Thymus (tissue), 11 donors: ENCODE measurements around the gene PUM2. TPM values are rescaled to one million over a fixed set of nuclear protein-coding genes. Genes with fewer than 3 reads are reported as not detected.
"Not testable (repeated sequence)": the region's sequence is repeated elsewhere in the genome, so short reads cannot be mapped to it uniquely, and the experiment has no call there.

Experiments used
- DNase-seq, 9 donors: peaks; one replicate each; pipeline ENCODE4 v3.0.0-alpha.2; 2013; ENCODE audit warnings: low spot score in 9 of 9, low read depth in 6 of 9, missing footprints in 1 of 9
- H3K27ac ChIP-seq, 2 donors: one replicate each; pipeline ENCODE4 v1.5.1; 2013; ENCODE audit warnings: control low read depth in 1 of 2, low read depth in 1 of 2, low read length in 1 of 2, mild to moderate bottlenecking in 1 of 2, moderate library complexity in 1 of 2
- H3K27me3 ChIP-seq, 2 donors: one replicate each; pipeline ENCODE4 v1.5.1; 2013; ENCODE audit warnings: low read length in 1 of 2; ENCODE audit not compliant: control insufficient read depth in 2 of 2, insufficient read depth in 1 of 2
- H3K36me3 ChIP-seq, 2 donors: one replicate each; pipeline ENCODE4 v1.5.1; 2013; ENCODE audit warnings: low read length in 1 of 2, mild to moderate bottlenecking in 1 of 2, moderate library complexity in 1 of 2; ENCODE audit not compliant: control insufficient read depth in 2 of 2, insufficient read depth in 2 of 2
- H3K4me1 ChIP-seq, 2 donors: one replicate each; pipeline ENCODE4 v1.5.1; 2013; ENCODE audit warnings: low read length in 2 of 2; ENCODE audit not compliant: control insufficient read depth in 2 of 2, insufficient read depth in 2 of 2
- H3K4me3 ChIP-seq, 2 donors: one replicate each; pipeline ENCODE4 v1.5.1; 2013; ENCODE audit warnings: low read length in 2 of 2, control low read depth in 1 of 2, mild to moderate bottlenecking in 1 of 2
- H3K9me3 ChIP-seq, 2 donors: one replicate each; pipeline ENCODE4 v1.5.1; 2013; ENCODE audit warnings: low read length in 1 of 2, mild to moderate bottlenecking in 1 of 2; ENCODE audit not compliant: control insufficient read depth in 2 of 2, insufficient read depth in 1 of 2
- WGBS: extraction: QIAGEN DNeasy Blood & Tissue Kit; methylation state at CpG from one replicate; pipeline ENCODE4 v1.1.7; 2013; 5-methylcytosine and 5-hydroxymethylcytosine counted together
- polyA plus RNA-seq: library from polyadenylated mRNA; stranded (reverse); fragments of 200-250 nt; gene quantifications from one replicate; pipeline ENCODE4 v1.2.3, GENCODE V29; 2013
- total RNA-seq: library from RNA; stranded (reverse); fragments of 120-200 nt; gene quantifications from one replicate; pipeline ENCODE4 v1.2.4, GENCODE V29; 2013
- donor health status: healthy.

Gene PUM2
- total and polyA plus RNA-seq, 2 donors, result 40.2 to 66.8 TPM

DNA sequence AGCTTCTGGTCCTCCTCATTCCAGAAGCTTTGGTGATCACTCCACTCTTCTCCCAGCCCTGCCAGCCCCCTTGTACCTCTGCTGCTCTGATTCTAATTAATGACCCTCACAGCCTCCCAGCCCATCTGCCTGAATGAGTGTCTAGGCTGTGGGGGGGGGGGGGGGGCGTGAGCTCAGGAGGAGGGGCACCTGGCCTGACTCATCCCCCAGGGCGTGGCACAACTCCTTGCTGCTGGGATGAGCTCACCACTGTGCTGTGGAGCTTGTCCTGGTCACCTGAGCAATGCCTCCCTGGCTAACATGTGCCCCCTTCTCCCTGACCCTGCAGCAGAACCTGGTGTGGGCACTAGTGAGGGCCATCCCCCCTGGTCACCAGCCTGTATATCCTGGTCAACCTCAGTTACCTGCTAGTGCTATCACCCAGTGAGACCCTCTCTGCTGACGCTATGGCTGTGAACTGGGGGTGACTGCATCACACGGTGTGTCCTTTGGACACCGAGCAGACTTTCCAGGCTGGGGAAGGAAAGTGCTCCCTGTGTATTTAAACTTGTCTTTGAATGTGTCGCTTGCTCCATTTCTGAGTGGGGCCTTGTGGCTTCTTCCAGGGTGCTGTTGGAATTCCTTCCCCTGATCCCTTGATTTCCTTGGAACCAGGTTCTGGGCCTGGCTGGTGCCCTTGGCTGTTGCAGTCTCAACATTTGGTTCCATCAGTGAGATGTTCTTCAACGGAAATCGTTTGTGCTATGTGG is 41.5 kb upstream of the PUM2 start:
- no peaks in the 10 kb centered on the region for H3K9me3 ChIP-seq
- H3K27me3 ChIP-seq, result peaks cover 0 to 4% of the 10 kb centered on the region in 2 donors
- 84% methylated on average over 8 of the region's 8 CpGs for WGBS

DNA sequence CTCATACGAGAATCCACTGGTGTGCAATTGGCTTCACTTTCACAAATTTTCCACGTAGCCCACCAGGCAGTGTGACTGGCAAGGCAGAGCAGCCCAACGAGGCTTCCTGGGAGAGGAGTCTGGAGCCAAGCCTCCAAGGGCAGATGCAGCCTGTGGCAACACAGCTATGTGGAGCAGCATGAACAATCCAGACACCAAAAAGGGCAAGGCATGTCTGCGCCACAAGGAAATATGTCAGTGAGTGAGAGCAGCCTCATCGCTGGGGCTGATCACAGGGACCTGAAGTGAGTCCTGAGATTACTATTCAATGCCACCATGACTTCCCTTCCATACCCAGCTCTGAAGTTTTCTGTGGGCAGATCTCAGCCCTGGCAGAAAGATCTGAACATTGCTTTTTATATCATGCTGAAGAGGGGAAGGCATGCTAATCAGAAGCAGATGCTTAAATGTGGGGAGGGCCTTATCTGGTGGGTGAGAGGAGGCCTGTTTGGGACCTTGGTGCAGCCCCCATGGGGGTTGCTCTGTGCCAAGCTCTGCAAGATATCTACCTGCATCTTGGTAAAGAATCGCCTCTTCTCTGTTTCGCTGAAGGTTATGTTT is 40.0 kb upstream of the PUM2 start:
- Histone ChIP-seq H3K9me3 (no peaks in the 10 kb centered on the region), H3K27me3 (peaks cover 0 to 4% of the 10 kb centered on the region in 2 donors), H3K4me3 (no peak overlapping the region), H3K4me1 (no peaks in the 10 kb centered on the region), H3K36me3 (no peaks in the 10 kb centered on the region), H3K27ac (no peak overlapping the region)
- 93% methylated on average over 7 of the region's 7 CpGs for WGBS
- no peak for DNase-seq

More for the DNA sequence above, 41.5 kb upstream of the PUM2 start:
- Histone ChIP-seq H3K27ac (no peak overlapping the region), H3K4me1 (no peaks in the 10 kb centered on the region), H3K36me3 (no peaks in the 10 kb centered on the region), H3K4me3 (no peak overlapping the region)
- DNase-seq, result no peak

DNA sequence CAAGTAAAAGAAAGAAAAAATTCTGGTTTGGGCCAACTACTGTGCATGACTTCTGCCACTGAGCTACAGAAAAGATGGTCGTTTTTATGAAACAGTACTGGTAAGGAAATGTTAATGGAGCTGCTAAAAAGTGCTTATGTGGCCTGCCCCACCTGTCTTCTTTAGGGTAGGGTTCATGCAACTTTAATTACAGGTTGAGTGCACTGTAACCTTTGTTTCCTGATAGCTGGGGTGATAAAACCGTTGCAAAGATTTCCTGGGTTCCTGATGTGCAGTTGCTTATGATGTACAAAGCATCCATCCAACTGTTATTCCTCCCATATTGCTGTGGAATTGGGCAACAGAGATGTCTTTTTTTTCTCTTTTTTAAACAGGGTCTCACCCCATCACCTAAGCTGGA is 34.3 kb upstream of the PUM2 start:
- Histone ChIP-seq H3K4me1 (no peaks in the 10 kb centered on the region), H3K27ac (no peak overlapping the region), H3K9me3 (no peaks in the 10 kb centered on the region), H3K27me3 (peaks cover 0 to 2% of the 10 kb centered on the region in 2 donors), H3K4me3 (no peak overlapping the region), H3K36me3 (no peaks in the 10 kb centered on the region)
- no peak for DNase-seq
- WGBS, result 53% methylated on average over 2 of the region's 2 CpGs

DNA sequence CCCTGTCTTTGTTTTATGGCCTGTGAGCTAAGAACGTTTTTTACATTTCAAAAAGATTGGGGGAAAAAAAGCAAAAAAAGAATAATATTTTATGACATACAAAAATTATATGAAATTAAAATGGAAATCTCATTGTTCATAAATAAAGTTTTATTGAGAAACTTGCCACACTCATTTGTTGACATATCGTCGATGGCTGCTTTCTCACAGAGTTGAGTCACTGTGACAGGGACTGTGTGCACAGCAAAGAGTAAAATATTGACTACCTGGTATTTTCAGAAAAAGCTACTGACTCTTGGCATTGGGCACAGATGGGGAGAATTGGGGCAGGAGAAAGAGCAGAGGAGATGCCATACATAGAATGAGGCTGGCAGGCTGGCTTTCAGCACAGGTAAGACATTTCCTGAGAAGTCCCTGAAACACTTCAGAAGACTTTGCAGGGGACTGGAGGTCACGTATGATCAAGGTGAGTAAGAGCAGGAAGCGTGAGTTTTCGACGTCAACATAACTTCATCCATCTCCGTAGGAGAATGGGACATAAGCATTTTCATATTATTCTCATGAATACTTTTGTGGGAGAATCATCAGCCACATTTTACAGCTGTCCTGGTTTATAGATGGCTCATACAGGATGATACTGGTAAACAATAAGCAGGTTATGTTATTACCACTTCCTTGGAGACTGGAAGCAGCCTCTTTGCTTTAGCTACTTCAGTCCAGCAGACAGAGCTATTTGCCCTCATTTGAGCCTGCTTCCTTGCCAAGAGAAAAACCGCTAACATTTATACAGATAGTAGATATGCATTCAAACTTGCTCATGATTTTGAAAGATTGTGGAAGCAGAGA is 32.5 kb upstream of the PUM2 start:
- no peaks in the 10 kb centered on the region for H3K4me1 ChIP-seq
- H3K36me3 ChIP-seq, result no peaks in the 10 kb centered on the region
- WGBS, result 97% methylated on average over 9 of the region's 9 CpGs
- H3K27me3 ChIP-seq, result peaks cover 0 to 5% of the 10 kb centered on the region in 2 donors
- H3K4me3 ChIP-seq, result no peak overlapping the region
- no peaks in the 10 kb centered on the region for H3K9me3 ChIP-seq
- no peak overlapping the region for H3K27ac ChIP-seq
- DNase-seq, result no peak

DNA sequence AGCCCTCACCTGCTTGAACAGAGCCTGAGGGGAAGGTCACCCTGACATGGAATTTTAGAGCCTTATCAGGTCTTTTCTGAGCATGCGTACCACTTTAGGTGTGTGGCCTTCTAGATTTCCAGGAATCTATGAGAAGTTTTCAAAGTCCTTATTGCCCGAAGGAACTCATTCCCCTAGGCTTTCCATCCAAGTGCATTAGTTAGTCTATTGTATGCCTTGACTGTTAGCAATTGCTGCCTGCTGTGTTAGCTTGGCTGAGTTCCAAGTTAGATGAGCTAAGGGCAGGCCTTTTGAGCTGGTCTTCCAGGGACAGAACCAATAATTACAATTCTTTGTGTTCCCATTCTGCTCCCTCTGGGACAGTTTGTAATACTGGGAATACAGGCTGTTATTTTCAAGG is 30.8 kb upstream of the PUM2 start:
- Histone ChIP-seq H3K27me3 (peaks cover 0 to 7% of the 10 kb centered on the region in 2 donors), H3K36me3 (no peaks in the 10 kb centered on the region), H3K4me3 (no peak overlapping the region), H3K9me3 (no peaks in the 10 kb centered on the region), H3K4me1 (no peaks in the 10 kb centered on the region), H3K27ac (no peak overlapping the region)
- DNase-seq, result no peak
- WGBS, result 75% methylated on average over 2 of the region's 2 CpGs

DNA sequence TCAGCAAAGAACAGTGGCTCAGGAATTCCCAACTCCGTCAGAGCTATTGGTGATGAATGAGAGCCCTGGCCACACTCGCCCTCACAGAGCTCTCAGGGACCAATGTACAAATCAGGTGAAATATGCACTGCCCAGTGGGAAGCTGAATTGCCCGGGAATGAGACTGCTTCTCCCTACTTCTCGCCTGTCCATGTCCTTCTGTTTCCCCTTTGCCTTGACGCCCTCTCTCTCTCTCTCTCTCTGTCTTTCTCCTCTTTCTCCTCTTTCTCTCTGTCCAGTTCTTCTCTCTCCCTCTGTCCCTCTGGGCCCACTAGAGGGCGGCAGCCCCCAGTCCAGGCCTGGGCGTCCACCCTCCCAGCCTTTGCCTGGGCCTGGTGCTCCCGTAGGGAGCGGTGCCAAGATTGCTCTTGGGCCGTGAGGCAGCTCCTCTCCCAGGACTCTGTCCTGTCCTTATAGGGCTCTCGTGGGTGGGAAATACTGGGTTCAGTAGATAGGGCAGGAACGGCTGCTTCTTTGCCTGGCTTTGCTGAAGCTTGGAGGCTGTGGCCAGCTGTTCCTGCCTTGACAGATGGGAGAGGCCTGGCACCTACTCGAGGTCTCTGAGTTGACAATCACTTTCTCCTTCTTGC is 28.4 kb upstream of the PUM2 start:
- Histone ChIP-seq H3K9me3 (no peaks in the 10 kb centered on the region), H3K4me1 (no peaks in the 10 kb centered on the region), H3K27me3 (peaks cover 0 to 7% of the 10 kb centered on the region in 2 donors), H3K4me3 (no peak overlapping the region), H3K36me3 (no peaks in the 10 kb centered on the region), H3K27ac (no peak overlapping the region)
- 77% methylated on average over 13 of the region's 13 CpGs for WGBS
- DNase-seq, result no peak

DNA sequence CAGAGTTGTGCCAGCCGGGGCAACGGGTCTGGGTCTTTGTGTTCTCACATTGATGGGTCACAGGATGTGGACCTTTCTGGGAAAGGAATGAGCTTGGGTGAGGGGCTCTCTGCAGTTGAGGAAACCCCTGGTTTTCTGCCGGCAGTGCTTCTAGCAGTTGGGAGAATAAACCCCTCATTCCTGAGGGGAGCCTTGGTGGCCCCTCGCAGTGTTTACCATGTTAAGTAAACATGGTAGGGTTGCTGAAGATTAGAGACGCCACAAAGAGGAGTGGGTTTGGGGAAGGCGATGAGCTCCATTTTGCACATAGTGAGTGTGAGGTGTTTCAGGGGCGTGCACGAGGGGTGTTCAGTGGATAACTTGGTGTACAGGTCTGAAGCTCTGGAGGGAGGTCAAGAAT is 27.7 kb upstream of the PUM2 start:
- DNase-seq, result no peak
- no peaks in the 10 kb centered on the region for H3K36me3 ChIP-seq
- H3K9me3 ChIP-seq, result no peaks in the 10 kb centered on the region
- WGBS, result 84% methylated on average over 8 of the region's 8 CpGs
- peaks cover 0 to 7% of the 10 kb centered on the region in 2 donors for H3K27me3 ChIP-seq
- H3K4me1 ChIP-seq, result no peaks in the 10 kb centered on the region
- H3K27ac ChIP-seq, result no peak overlapping the region
- H3K4me3 ChIP-seq, result no peak overlapping the region

DNA sequence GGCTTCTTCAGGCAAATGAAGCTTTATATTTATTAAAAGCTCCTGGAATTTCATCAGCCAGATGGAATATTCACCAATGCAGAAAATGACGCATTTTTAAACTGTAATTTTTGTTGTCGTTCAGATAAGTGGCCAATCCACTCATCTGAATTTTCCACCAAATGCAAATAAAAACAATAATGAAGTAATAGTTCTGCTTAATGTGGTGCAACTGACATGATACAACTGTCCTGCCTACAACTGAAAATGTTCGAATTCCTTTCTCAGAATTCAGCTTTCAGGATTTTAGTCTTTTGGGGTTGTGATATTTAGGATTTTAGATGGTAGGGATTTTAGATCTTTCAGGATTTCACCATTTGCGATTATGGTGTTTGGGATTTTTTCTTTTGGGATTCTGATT is 27.1 kb upstream of the PUM2 start:
- no peak for DNase-seq
- 96% methylated on average over 4 of the region's 4 CpGs for WGBS
- H3K9me3 ChIP-seq, result no peaks in the 10 kb centered on the region
- H3K27ac ChIP-seq, result no peak overlapping the region
- no peak overlapping the region for H3K4me3 ChIP-seq
- H3K36me3 ChIP-seq, result no peaks in the 10 kb centered on the region
- peaks cover 0 to 7% of the 10 kb centered on the region in 2 donors for H3K27me3 ChIP-seq
- no peaks in the 10 kb centered on the region for H3K4me1 ChIP-seq

DNA sequence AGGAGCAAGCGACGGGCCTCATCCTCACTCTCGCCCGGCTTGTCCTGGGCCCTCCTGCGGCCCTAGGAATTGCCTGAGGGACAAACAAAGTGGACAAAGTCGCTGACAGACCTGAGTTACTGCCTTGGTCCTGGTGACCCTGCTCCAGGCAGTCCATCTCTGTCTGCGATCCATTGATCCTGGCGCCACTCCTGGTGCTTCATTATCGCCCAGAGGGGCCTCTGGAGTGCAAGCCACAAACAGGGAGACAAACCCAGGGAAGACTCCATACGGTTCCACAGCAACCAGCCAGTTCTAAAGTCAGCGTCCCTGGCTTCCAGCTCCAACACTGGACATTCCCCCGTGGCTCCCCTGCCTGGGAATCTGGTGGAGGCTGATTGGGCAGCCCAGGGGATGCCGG is 24.3 kb upstream of the PUM2 start:
- not testable (repeated sequence) for H3K9me3 ChIP-seq, H3K27me3 ChIP-seq, H3K36me3 ChIP-seq, H3K27ac ChIP-seq, DNase-seq, H3K4me1 ChIP-seq, H3K4me3 ChIP-seq
- 93% methylated on average over 12 of the region's 13 CpGs for WGBS
